ENCODE results near the gene AZI2.

Gene AZI2, protein sequence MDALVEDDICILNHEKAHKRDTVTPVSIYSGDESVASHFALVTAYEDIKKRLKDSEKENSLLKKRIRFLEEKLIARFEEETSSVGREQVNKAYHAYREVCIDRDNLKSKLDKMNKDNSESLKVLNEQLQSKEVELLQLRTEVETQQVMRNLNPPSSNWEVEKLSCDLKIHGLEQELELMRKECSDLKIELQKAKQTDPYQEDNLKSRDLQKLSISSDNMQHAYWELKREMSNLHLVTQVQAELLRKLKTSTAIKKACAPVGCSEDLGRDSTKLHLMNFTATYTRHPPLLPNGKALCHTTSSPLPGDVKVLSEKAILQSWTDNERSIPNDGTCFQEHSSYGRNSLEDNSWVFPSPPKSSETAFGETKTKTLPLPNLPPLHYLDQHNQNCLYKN
- 40.8 to 46.4 (median 43.0) reads per million in 4 experiments for total RNA-seq

DNA sequence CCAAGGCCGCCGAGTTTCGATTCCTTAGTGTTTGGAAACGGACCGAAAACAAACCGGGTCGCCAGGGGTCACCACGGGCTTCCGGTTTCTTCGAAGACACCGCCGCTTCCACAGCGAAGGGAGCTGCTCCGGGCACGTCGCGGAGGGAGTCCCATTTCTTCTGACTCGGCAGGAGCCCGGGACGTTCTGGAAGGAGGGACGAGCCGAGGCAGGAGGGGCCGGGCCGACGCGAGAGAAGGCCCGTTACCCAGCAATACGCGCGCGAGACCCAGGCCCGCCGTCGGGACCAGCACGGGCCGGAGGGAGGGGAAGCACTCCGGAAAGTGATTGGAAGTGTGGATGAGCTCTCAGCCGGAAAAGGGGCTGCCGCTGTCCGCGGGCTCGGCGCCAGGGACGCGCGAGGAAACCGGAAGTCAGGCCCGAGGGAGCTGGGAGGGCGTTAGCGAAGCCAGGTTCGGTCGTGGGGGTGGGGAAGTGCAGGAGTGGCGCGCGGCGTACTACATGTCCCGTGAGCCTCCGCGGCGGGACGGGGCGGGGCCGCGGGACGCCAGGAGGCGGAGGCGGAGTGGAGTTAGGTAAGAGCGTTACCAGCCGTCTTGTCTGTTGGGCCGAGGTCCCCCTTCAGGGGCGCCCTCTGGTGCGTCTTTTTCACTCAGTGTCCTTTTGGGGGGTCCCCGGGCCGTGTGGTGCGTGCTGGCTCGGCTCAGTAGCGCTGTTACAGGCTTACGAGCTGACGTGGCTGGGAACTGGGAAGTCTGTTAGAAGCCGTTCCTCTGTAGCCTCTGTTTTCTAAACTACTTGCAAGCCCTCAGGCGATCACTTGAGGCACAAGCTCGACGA, at the start of gene AZI2, which contains the start of gene ZCWPW2:
Gene AZI2, minus strand, starts transcription at position 196 of the 840 bp plus-strand sequence. CDS start 8,207 bp downstream, outside the sequence.
Gene ZCWPW2, plus strand, starts transcription at position 93 of the 840 bp plus-strand sequence. CDS start 64,348 bp downstream, outside the sequence.
- peak; percentile 87 for DNase-seq

GRCh38 chr3:28388978-28389377, 40.4 kb upstream of the AZI2 start:
- no peak for DNase-seq

DNA sequence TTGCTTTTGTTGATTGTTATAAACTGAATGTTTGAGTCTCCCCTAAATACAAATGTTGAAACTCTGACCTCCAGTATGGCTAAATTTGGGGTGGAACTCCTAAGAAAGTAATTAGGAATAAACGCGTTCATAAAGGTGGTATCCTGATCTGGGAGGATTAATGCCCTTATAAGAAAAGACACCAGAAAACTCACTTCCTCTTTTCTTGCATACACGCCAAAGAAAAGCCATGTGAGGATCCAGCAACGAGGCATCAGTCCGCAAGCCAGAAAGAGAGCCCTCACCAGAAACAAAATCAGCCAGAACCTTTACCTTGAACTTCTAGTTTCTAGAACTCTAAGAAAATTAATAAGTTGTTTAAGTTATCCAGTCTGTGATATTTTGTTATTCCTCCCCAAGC, 37.4 kb upstream of the AZI2 start:
- DNase-seq: no peak

GRCh38 chr3:28376424-28376823, 27.8 kb upstream of the AZI2 start:
- DNase-seq: no peak

- no peak for DNase-seq
These were observed 911 bp upstream of the AZI2 start for GRCh38 chr3:28349469-28350000.

DNA sequence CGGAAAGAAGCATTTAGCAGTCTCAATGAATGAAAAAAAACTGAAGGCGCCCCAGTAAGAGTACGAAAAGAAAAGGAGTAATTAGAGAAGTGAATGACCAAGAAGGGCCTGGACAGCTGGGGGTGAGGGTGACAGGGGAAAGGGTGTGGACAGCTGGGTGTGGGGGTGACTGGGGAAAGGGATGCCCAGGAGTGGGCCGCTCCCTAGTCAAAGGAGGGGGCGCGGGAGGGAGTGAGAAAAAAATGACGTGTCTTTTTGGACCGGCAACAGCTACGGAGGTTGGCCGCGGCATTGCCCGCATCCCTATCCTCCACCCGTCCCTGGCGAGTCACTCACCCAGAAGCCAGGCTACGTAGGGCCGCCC, 377 bp downstream of the AZI2 start:
- DNase-seq: no peak

DNA sequence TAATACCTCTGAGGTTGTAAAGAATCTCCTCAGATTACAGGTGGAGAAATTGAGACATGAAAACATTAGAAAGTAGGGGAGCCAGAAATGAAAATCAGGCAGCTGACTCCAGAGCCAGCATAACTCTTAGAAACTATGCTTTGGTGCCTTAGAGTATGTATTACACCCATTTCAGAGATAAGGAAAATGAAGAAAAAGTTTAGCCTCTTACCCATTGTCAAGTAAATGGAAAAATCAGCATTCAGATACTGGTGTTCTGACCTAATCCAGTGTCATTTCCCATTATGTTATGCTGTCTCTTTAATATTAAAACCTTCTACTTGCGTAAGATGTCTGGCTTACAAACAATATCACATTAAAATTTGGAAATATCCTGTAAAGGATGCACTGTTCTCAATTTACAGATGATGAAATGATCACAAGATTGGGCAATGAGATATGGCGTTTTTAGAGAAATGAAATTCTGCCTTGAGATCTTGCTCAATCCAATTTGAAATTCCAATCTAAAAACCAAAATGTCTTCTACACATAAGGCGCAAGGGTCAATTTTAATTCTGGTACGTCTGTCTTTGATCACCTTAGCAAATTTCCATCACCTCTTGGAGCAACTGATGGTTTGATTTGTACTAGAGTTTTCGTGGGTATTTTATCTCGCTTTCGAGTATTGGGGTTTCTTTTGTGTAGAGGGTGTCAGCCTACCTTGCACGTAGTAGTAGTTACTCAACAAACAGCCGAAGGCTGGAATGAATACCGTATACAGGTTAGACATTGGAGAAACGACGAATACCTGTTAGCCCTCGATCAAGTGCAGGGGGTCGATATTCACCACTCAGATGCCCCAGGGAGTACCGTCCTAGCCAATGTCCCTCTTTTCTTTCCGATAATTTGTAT, 1.0 kb downstream of the AZI2 start:
- DNase-seq: no peak

- no peak for DNase-seq
These were observed 2.9 kb downstream of the AZI2 start for GRCh38 chr3:28345690-28346089.

- DNase-seq: no peak
These were observed 5.5 kb downstream of the AZI2 start for GRCh38 chr3:28343144-28343543.

GRCh38 chr3:28337230-28337629, 11.4 kb downstream of the AZI2 start:
- no peak for DNase-seq

DNA sequence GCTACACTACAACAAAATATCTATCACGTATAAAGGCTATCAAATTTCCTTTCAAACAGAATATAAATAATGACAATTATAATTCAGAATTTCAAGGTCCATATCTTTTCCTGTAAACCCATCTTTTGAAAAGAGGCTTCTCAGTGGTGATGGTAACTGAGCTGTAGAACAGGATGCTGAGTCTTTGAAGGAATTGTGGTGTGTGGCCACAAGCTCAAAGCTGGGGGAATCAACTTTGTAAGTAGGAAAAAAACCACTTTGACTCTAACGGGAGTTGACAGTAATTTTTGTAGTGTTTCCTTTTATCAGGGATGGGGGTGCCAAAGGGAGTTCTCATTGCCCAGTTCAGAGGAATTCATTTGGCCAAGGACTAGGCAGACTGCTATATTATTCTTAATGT, 13.4 kb downstream of the AZI2 start:
- no peak for DNase-seq

DNA sequence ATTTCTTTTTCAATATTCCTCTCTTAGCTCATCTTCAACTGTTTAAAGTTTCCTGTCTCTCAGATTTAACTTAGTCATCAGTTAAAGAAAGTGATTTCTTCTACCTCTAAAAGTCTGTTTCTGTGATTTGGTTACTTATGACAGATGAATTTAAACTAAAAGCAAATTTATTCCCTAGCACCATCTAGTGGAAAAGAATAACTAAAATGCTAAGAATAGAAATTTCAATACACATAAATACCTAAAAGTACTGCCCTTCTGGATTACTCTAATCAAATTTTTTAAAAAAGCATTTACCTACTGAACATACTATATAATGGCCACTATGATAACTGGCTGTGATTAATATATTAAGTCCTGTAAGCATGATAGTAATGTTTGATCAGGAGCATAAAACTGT, 14.1 kb downstream of the AZI2 start:
- no peak for DNase-seq

- DNase-seq: no peak
These were observed 20.2 kb downstream of the AZI2 start for GRCh38 chr3:28328188-28329151.

DNA sequence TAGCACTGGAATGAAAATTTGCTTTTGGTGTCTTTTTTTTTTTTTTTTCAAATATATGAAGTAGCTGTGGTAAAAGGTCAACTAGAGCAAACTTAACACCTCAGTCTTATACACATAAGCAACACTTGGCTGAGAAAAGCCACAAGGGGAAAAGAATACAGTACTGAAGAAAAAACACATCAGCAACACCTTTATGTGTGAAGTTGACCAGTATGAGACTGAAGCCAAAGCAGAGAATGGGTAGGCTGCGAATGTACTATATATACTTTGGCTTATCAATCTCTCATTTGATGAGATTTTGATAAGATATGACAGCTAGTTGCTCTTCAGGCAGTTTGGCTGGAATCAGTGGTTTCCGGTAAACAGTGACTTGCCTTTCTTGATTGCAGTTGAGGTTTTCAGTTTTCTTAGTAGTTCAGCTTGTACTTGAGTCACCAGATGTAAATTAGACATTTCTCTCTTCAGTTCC, 22.1 kb downstream of the AZI2 start:
- no peak for DNase-seq

GRCh38 chr3:28322464-28322863, 26.2 kb downstream of the AZI2 start:
- DNase-seq: no peak

GRCh38 chr3:28320981-28321380, 27.6 kb downstream of the AZI2 start:
- no peak for DNase-seq

GRCh38 chr3:28317438-28318022, 31.1 kb downstream of the AZI2 start:
- no peak for DNase-seq

- DNase-seq: no peak
These were observed 32.4 kb downstream of the AZI2 start for GRCh38 chr3:28316226-28316625.

- no peak for DNase-seq
These were observed 32.9 kb downstream of the AZI2 start for GRCh38 chr3:28315711-28316110.

- no peak for DNase-seq
These were observed 40.4 kb downstream of the AZI2 start for GRCh38 chr3:28308196-28308595.

DNA sequence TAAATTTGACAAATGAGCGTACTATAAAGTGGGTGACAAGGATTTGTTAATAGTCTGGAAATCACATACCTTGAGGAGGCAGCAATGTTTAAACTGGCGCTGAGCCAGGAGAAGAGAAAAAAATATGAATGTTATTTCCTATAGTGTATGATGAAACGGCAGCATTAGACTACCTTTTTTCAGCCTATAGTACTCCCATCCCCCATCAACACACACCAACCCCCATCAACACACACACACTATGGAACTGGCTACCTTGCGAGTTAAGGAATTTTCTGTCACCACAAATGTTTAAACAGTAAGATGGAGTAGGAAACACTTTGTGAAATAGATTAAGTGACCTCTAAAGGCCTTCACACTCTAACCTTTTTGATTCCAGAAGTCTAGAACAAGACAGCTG, 46.9 kb downstream of the AZI2 start:
- DNase-seq: no peak

Data from effector CD8-positive, alpha-beta T cell (primary cell).